Spinal cord (tissue), 10 donors: ENCODE results near the gene APOLD1. TPM values are rescaled to one million over a fixed set of nuclear protein-coding genes. Genes with fewer than 3 reads are reported as not detected.
"Not testable (repeated sequence)": the region's sequence is repeated elsewhere in the genome, so short reads cannot be mapped to it uniquely, and the experiment has no call there.

Experiments
- DNase-seq, 6 donors: peaks; one replicate each; pipeline versions ENCODE4 v3.0.0 to v3.0.0-alpha.2; 2013 to 2015; ENCODE audit warnings: low spot score in 6 of 6, low read depth in 4 of 6
- H3K27ac ChIP-seq: one replicate; pipeline ENCODE4 v1.5.1; 2013; ENCODE audit warnings: low read depth, low read length, control low read depth
- H3K27me3 ChIP-seq: one replicate; pipeline ENCODE4 v1.6.1; 2013; ENCODE audit warnings: low read length; ENCODE audit not compliant: control insufficient read depth, insufficient read depth
- H3K36me3 ChIP-seq: one replicate; pipeline ENCODE4 v1.6.1; 2013; ENCODE audit warnings: low read length; ENCODE audit not compliant: control insufficient read depth, insufficient read depth
- H3K4me1 ChIP-seq: one replicate; pipeline ENCODE4 v1.6.1; 2013; ENCODE audit warnings: low read length; ENCODE audit not compliant: control insufficient read depth, insufficient read depth
- H3K4me3 ChIP-seq: one replicate; pipeline ENCODE4 v1.5.1; 2013; ENCODE audit warnings: low read depth, low read length, control low read depth
- H3K9me3 ChIP-seq: one replicate; pipeline ENCODE4 v1.6.1; 2013; ENCODE audit warnings: low read length; ENCODE audit not compliant: control insufficient read depth, insufficient read depth
- WGBS: methylation state at CpG from one replicate; pipeline ENCODE4 v1.1.5; 2013; ENCODE audit warnings: missing lambda C conversion rate; ENCODE audit not compliant: insufficient coverage; 5-methylcytosine and 5-hydroxymethylcytosine counted together
- polyA plus RNA-seq, 2 donors: library from polyadenylated mRNA; unstranded; fragments of 120-200 nt; gene quantifications; one replicate each; pipeline ENCODE4 v1.2.1, GENCODE V29; 2013; ENCODE audit not compliant: insufficient read length in 2 of 2
- total RNA-seq, 2 donors: library from RNA; depleted of rRNA in 1 of 2; stranded (reverse); fragments of 120-200 nt in 1 of 2; fragments of >200 nt in 1 of 2; gene quantifications; one replicate each; pipeline versions ENCODE4 v1.2.3 to v1.2.4, GENCODE V29; 2013 to 2014
- donor health status: healthy.

Gene APOLD1
- total and polyA plus RNA-seq, 4 donors = 13.1 to 76.2 (median 26.6) TPM

DNA sequence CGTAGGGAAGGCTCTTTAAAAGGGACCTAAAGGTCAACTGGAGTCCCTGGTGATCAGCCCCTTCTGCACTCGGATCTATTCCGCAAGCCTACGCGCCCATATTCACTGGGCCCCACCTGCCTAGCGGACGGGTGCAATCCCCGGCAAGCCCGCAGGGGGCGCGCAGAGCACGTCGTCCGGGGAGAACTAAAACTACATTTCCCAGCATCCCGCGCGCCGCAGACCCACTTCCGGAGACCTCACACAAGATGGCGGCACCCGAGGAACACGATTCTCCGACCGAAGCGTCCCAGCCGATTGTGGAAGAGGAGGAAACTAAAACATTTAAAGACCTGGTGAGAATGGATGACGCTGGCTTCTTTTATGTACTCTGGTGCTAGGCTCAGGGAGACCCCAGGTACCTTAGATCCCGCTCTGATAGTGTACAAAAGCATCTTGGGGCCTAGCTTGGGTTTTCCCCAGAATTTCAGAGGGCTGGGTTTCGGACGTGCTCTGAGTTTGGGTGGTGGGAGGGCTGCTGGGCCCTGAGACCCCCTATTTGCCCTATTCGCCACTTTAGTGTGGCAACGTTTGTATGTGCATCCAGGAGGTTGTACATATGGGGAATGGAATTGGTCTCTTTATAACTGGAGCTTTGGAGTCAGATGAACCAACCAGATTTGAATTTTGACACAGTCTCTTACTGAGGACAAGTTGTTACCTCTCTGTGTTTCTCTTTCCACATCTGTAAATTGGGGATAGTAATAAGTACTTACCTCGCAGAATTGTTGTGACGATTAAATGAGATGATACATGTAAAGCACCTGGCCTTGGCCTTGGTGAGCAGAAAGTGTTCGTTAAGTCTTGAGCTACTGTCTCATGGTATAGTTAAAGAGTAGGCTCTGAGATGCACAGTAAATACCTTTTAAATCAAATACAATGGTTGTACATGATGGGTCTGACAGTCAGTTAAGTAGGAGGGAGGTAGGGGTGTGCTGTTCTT lies 28.0 kb downstream of the APOLD1 start, which contains the start of gene DDX47:
DDX47 (plus strand) TSS at position 227 of the 982 bp plus-strand sequence; CDS start at position 249, 22 bp downstream.
- no peaks in the 10 kb centered on the region for H3K27me3 ChIP-seq
- peak; percentile 86 to 98 (median 90) for DNase-seq
- peaks cover 4% of the 10 kb centered on the region for H3K4me1 ChIP-seq
- peak within 1 kb of the TSS; percentile 100 for H3K4me3 ChIP-seq
- WGBS = under 1% methylated on average over 27 of the region's 35 CpGs
- peak within 1 kb of the TSS; percentile 69 for H3K27ac ChIP-seq
- H3K9me3 ChIP-seq = no peaks in the 10 kb centered on the region
- H3K36me3 ChIP-seq = no peaks in the 10 kb centered on the region

DNA sequence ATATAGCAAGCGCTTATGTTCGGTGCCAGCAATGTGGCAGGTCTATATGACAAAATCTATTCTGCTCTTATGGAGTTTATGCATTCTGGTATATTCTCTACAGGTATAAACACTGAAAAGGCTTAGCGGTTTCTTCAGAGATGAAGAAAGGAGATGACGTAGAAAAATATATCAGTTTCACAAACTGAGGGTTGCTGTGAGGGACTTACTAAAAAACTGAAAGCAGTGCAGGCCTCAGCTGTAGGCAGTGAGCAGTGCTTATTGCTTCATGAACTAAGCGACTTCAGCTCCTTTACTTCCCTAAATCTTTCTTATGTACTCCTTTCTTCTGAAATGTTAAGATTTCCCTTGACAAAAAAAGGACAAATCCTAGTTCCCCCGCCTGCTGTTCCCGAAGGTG lies 32.2 kb downstream of the APOLD1 start:
- H3K36me3 ChIP-seq = peaks cover 9% of the 10 kb centered on the region
- no peak for DNase-seq
- no peak overlapping the region for H3K4me3 ChIP-seq
- no peaks in the 10 kb centered on the region for H3K9me3 ChIP-seq
- no CpG with 5 or more reads among the region's 7 CpGs for WGBS
- no peaks in the 10 kb centered on the region for H3K27me3 ChIP-seq
- no peak overlapping the region for H3K27ac ChIP-seq
- peaks cover 4% of the 10 kb centered on the region for H3K4me1 ChIP-seq

DNA sequence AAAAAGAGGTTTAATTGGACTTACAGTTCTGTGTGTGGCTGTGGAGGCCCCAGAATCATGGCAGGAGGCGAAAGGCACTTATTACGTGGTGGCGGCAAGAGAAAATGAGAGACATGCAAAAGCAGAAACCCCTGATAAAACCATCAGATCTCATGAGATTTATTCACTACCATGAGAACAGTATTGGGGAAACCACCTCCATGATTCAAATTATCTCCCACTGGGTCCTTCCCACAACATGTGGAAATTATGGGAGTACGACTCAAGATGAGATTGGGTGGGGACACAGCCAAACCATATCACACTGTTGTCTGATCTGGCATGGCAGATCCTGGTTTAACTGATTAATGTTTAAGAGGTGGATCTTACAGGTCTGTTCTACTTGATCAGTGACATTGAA lies 33.2 kb downstream of the APOLD1 start:
- no peaks in the 10 kb centered on the region for H3K9me3 ChIP-seq
- DNase-seq = no peak
- WGBS = 100% methylated on average over 1 of the region's 4 CpGs
- peaks cover 4% of the 10 kb centered on the region for H3K4me1 ChIP-seq
- no peak overlapping the region for H3K4me3 ChIP-seq
- no peak overlapping the region for H3K27ac ChIP-seq
- peaks cover 14% of the 10 kb centered on the region for H3K36me3 ChIP-seq
- H3K27me3 ChIP-seq = no peaks in the 10 kb centered on the region

DNA sequence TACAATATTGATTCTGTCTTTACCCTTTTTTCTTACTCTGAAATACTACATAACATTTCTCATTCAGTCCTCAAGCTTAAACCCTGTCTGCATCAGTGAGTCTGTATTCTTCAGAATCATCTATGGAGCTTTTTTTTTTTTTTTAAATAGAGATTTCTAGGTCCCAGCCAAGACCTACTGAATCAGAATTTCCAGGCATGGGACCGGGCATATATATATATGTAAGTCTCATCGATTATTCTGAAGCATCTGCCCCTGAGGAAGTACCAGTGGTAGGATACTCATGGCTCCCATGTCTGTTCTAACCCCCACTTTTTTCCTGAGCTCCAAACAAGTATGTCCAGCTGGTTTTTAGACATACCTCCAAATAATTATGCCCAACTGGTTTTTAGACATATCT lies 33.8 kb downstream of the APOLD1 start:
- H3K27ac ChIP-seq = no peak overlapping the region
- WGBS = no CpG with 5 or more reads among the region's 2 CpGs
- H3K4me3 ChIP-seq = no peak overlapping the region

DNA sequence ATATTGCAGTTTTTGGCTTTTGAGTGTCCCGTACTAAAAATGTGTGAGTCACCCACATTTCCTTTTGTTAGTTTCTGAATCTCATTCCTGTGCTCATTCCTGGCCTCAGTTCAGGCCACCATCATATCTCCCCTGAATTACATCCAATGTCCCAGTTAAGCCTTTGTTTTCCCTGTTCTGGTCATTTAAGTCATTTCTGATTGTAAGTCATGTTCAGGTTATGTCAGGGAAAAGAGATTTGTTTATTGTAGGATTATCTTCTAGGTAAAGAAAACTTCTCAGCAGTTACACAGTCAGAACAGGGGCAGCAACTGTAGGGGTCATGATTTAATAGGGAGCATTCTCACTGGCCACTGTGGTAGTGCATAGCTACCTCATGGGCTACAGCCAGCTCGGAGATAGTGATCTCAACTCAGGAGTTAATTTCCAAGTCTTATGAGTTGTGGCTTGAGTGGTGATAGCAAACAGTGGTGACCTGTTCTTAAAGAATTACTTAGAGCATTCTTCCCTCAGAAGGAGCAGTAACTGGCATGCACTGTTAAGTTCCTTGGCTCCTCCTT lies 34.4 kb downstream of the APOLD1 start:
- Histone ChIP-seq H3K27me3 (no peaks in the 10 kb centered on the region), H3K9me3 (no peaks in the 10 kb centered on the region), H3K36me3 (peaks cover 17% of the 10 kb centered on the region), H3K4me1 (peaks cover under 1% of the 10 kb centered on the region), H3K27ac (no peak overlapping the region), H3K4me3 (no peak overlapping the region)
- no peak for DNase-seq
- WGBS = no CpG with 5 or more reads among the region's 2 CpGs

More for the DNA sequence above, 33.8 kb downstream of the APOLD1 start:
- no peak for DNase-seq
- no peaks in the 10 kb centered on the region for H3K27me3 ChIP-seq
- peaks cover 16% of the 10 kb centered on the region for H3K36me3 ChIP-seq
- H3K4me1 ChIP-seq = peaks cover 4% of the 10 kb centered on the region
- no peaks in the 10 kb centered on the region for H3K9me3 ChIP-seq

DNA sequence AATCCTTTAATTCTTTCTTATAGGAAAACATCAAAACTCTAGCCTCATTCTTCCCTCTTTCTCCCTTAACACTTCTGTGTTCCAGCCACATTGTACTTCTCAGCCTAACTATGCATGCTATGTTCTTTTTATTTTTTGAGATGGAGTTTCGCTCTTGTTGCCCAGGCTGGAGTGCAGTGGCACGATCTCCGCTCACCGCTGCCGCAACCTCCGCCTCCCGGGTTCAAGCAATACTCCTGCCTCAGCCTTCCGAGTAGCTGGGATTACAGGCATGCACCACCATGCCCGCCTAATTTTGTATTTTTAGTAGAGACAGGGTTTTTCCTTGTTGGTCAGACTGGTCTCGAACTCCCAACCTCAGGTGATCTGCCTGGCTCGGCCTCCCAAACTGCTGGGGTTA lies 34.9 kb downstream of the APOLD1 start:
- not testable (repeated sequence) for H3K27ac ChIP-seq, H3K4me3 ChIP-seq, H3K27me3 ChIP-seq, H3K4me1 ChIP-seq, H3K9me3 ChIP-seq, DNase-seq
- 97% methylated on average over 11 of the region's 11 CpGs for WGBS
- peaks cover 23% of the 10 kb centered on the region for H3K36me3 ChIP-seq

DNA sequence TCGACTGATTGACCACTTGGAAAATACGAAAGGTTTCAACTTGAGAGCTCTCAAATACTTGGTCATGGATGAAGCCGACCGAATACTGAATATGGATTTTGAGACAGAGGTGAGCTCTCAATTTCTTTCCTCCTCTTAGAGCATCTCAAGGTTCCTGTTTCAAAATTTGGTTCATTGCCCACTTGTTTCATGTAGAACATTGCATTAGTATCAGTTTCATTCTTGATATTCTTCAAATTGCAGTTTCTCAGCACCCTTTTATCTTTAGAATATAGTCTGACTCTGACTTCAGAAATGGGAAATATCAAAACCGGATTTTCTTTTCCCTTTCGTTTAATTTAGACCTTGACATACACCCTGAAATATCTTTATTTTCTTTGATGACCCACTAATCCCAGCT lies 36.5 kb downstream of the APOLD1 start:
- no peak overlapping the region for H3K4me3 ChIP-seq
- H3K27ac ChIP-seq = no peak overlapping the region
- 100% methylated on average over 3 of the region's 6 CpGs for WGBS
- peaks cover 32% of the 10 kb centered on the region for H3K36me3 ChIP-seq
- DNase-seq = no peak
- no peaks in the 10 kb centered on the region for H3K27me3 ChIP-seq
- H3K9me3 ChIP-seq = no peaks in the 10 kb centered on the region
- H3K4me1 ChIP-seq = no peaks in the 10 kb centered on the region

DNA sequence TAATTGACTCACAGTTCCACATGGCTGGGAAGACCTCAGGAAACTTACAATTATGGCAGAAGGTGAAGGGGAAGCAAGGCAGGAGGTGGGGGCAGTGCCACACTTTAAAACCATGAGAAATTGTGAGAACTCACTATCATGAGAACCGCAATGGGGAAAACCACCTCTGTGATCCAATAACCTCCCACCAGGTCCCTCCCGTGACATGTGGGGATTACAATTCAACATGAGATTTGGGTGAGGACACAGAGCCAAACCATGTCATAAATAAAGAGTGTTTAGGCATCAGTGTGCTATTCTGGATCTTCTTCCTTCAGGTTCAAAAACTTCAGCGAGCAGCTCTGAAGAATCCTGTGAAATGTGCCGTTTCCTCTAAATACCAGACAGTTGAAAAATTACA lies 37.4 kb downstream of the APOLD1 start:
- Histone ChIP-seq H3K27me3 (no peaks in the 10 kb centered on the region), H3K4me3 (no peak overlapping the region), H3K9me3 (no peaks in the 10 kb centered on the region), H3K36me3 (peaks cover 37% of the 10 kb centered on the region), H3K27ac (no peak overlapping the region), H3K4me1 (no peaks in the 10 kb centered on the region)
- no peak for DNase-seq
- 100% methylated on average over 1 of the region's 4 CpGs for WGBS

DNA sequence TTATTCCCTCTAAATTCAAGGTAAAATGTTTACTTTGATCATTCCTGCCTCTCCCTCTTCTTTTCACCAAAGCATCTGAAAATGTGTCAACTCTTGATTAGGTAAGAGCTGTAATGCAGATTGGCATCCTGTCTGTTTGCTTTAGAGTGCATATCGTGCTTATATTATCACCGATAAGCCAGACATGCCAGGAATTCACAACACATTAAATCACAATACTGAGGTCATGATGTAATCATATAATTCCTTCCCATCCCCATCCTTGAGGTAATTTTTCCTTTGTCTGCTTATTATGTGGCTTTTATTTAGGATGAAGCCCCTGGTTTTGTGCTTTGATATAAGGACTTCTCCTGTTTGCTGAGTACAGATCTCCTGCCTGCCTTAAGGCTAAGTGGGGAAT lies 37.8 kb downstream of the APOLD1 start:
- Histone ChIP-seq H3K4me1 (no peaks in the 10 kb centered on the region), H3K36me3 (peaks cover 39% of the 10 kb centered on the region), H3K27me3 (no peaks in the 10 kb centered on the region), H3K27ac (no peak overlapping the region), H3K4me3 (no peak overlapping the region), H3K9me3 (no peaks in the 10 kb centered on the region)
- no CpG with 5 or more reads among the region's 2 CpGs for WGBS
- no peak for DNase-seq
